Upper lobe of right lung (tissue), 1 donor: ENCODE results near the gene EMID1. TPM values are rescaled to one million over a fixed set of nuclear protein-coding genes. Genes with fewer than 3 reads are reported as not detected.

Experiments used
- ATAC-seq: fragments of 200-7000 bp; cut with Tn5 transposase; one replicate; pipeline ENCODE4 v1.9.1; 2020; ENCODE audit warnings: mild to moderate bottlenecking, moderate library complexity
- DNase-seq: peaks from one replicate; pipeline ENCODE4 v3.0.0-alpha.2; 2020
- H3K27ac ChIP-seq: fragments of 200-600 bp; one replicate; pipeline ENCODE4 v1.8.0; 2022
- H3K27me3 ChIP-seq: fragments of 200-600 bp; one replicate; pipeline ENCODE4 v1.8.0; 2022; ENCODE audit warnings: mild to moderate bottlenecking
- H3K36me3 ChIP-seq: fragments of 200-600 bp; one replicate; pipeline ENCODE4 v1.8.0; 2022
- H3K4me1 ChIP-seq: fragments of 200-600 bp; one replicate; pipeline ENCODE4 v1.8.0; 2022
- H3K4me3 ChIP-seq: fragments of 200-600 bp; one replicate; pipeline ENCODE4 v1.8.0; 2022; ENCODE audit warnings: mild to moderate bottlenecking
- H3K9me3 ChIP-seq: fragments of 200-600 bp; one replicate; pipeline ENCODE4 v1.8.0; 2022
- CTCF ChIP-seq: fragments of 200-600 bp; IDR thresholded peaks from one replicate; pipeline ENCODE4 v1.8.0; 2022; ENCODE audit warnings: antibody characterized with exemption
- intact Hi-C: fragments of 100-400 bp; cut with DNase I; formaldehyde crosslinking; loops from one replicate; pipeline ENCODE4 v1.11.0; 2022
- total RNA-seq: library from RNA; stranded (reverse); fragmentation: NEBNext Ultra II Directional; extraction: Animal tissue kit (Norgen Biotek cat#: 25700); gene quantifications from one replicate; pipeline ENCODE4 v1.2.1, GENCODE V29; 2021
- donor health status: DM: no; HTN: yes; CAD: no; lungs with severe emphysema.

The EMID1 gene
- total RNA-seq, 1 donor from 2014 or later, result 15.2 TPM

- Histone ChIP-seq H3K4me3 (peak overlapping the region; percentile 95), H3K27ac (no peak overlapping the region), H3K9me3 (no peaks in the 10 kb centered on the region), H3K4me1 (peaks cover 70% of the 10 kb centered on the region), H3K27me3 (no peaks in the 10 kb centered on the region), H3K36me3 (peaks cover 36% of the 10 kb centered on the region)
- TF ChIP-seq CTCF, result no peak
- DNase-seq (no peak), ATAC-seq (no peak)
- intact Hi-C loops, result no loop called here
These were observed 65.0 kb downstream of the EMID1 start for GRCh38 chr22:29270475-29271271.

GRCh38 chr22:29272624-29273023, 66.9 kb downstream of the EMID1 start:
- H3K4me1 ChIP-seq, result peaks cover 57% of the 10 kb centered on the region

GRCh38 chr22:29275167-29275566, 69.5 kb downstream of the EMID1 start:
- H3K4me3 ChIP-seq, result no peak overlapping the region
- H3K36me3 ChIP-seq, result peaks cover 81% of the 10 kb centered on the region
- H3K9me3 ChIP-seq, result no peaks in the 10 kb centered on the region
- no peak for DNase-seq
- no peak for TF ChIP-seq CTCF
- no peak for ATAC-seq
- no peak overlapping the region for H3K27ac ChIP-seq
- H3K27me3 ChIP-seq, result no peaks in the 10 kb centered on the region
- intact Hi-C loops, result no loop called here
- peaks cover 51% of the 10 kb centered on the region for H3K4me1 ChIP-seq

More at GRCh38 chr22:29272624-29273023, 66.9 kb downstream of the EMID1 start:
- Histone ChIP-seq H3K36me3 (peaks cover 55% of the 10 kb centered on the region), H3K27ac (no peak overlapping the region), H3K4me3 (no peak overlapping the region), H3K9me3 (no peaks in the 10 kb centered on the region), H3K27me3 (no peaks in the 10 kb centered on the region)
- DNase-seq (no peak), ATAC-seq (no peak)
- TF ChIP-seq CTCF, result no peak
- intact Hi-C loops, result no loop called here

GRCh38 chr22:29275819-29276565, 70.3 kb downstream of the EMID1 start:
- peaks cover 89% of the 10 kb centered on the region for H3K36me3 ChIP-seq
- ATAC-seq (no peak), DNase-seq (no peak)
- H3K9me3 ChIP-seq, result no peaks in the 10 kb centered on the region
- H3K27me3 ChIP-seq, result no peaks in the 10 kb centered on the region
- H3K4me3 ChIP-seq, result no peak overlapping the region
- TF ChIP-seq CTCF, result no peak
- H3K27ac ChIP-seq, result no peak overlapping the region
- intact Hi-C loops, result no loop called here
- peaks cover 44% of the 10 kb centered on the region for H3K4me1 ChIP-seq

GRCh38 chr22:29277927-29278326, 72.2 kb downstream of the EMID1 start:
- no peak for DNase-seq
- no peaks in the 10 kb centered on the region for H3K9me3 ChIP-seq
- no peak overlapping the region for H3K4me3 ChIP-seq
- intact Hi-C loops, result no loop called here
- no peak for TF ChIP-seq CTCF
- H3K27ac ChIP-seq, result no peak overlapping the region
- peaks cover 100% of the 10 kb centered on the region for H3K36me3 ChIP-seq
- H3K4me1 ChIP-seq, result peaks cover 25% of the 10 kb centered on the region
- ATAC-seq, result no peak
- no peaks in the 10 kb centered on the region for H3K27me3 ChIP-seq
